HG03469 (cell line): ENCODE data around the gene SYNPO2L.

ENCODE experiments used
- ATAC-seq: cut with Tn5 transposase; IDR thresholded peaks from one replicate; pipeline ENCODE4 v1.9.1; 2021; ENCODE audit warnings: mild to moderate bottlenecking, moderate library complexity, moderate number of reproducible peaks; ENCODE audit not compliant: unreplicated experiment

Gene SYNPO2L

GRCh38 chr10:73648975-73649829 is 6.6 kb downstream of the SYNPO2L start:
- ATAC-seq = no peak

- ATAC-seq = no peak
Measured at GRCh38 chr10:73647875-73648651, 7.8 kb downstream of the SYNPO2L start.

GRCh38 chr10:73647211-73647874 is 8.5 kb downstream of the SYNPO2L start:
- ATAC-seq = no peak

GRCh38 chr10:73646598-73647041 is 9.2 kb downstream of the SYNPO2L start:
- ATAC-seq = no peak

- no peak for ATAC-seq
Measured at GRCh38 chr10:73645251-73645650, 10.6 kb downstream of the SYNPO2L start.

GRCh38 chr10:73644767-73645166 is 11.1 kb downstream of the SYNPO2L start:
- ATAC-seq = no peak

GRCh38 chr10:73644015-73644743 is 11.7 kb downstream of the SYNPO2L start:
- no peak for ATAC-seq

- ATAC-seq = no peak
Measured at GRCh38 chr10:73643362-73643761, 12.5 kb downstream of the SYNPO2L start.

GRCh38 chr10:73641328-73642060 is 14.3 kb downstream of the SYNPO2L start, which contains the start of gene MYOZ1:
TSS of gene MYOZ1 (minus strand) at chr10:73641474. CDS start at chr10:73640017, 1,457 bp downstream.
- no peak for ATAC-seq

GRCh38 chr10:73639286-73639685 is 16.5 kb downstream of the SYNPO2L start:
- no peak for ATAC-seq

GRCh38 chr10:73635781-73636180 is 20.0 kb downstream of the SYNPO2L start:
- ATAC-seq = no peak

GRCh38 chr10:73634421-73634820 is 21.4 kb downstream of the SYNPO2L start:
- no peak for ATAC-seq

GRCh38 chr10:73629165-73629564 is 26.7 kb downstream of the SYNPO2L start:
- ATAC-seq = no peak

- ATAC-seq = no peak
Measured at GRCh38 chr10:73628405-73628804, 27.4 kb downstream of the SYNPO2L start.

- ATAC-seq = no peak
Measured at GRCh38 chr10:73627300-73627699, 28.5 kb downstream of the SYNPO2L start.

GRCh38 chr10:73625884-73626752 is 29.7 kb downstream of the SYNPO2L start:
- ATAC-seq = peak; percentile 93

GRCh38 chr10:73625004-73625883 is 30.6 kb downstream of the SYNPO2L start:
- ATAC-seq = no peak

GRCh38 chr10:73623056-73623455 is 32.8 kb downstream of the SYNPO2L start:
- ATAC-seq = no peak
